ENCODE data around the gene CDK6. TPM values are rescaled to one million over a fixed set of nuclear protein-coding genes. Genes with fewer than 3 reads are reported as not detected.
"Not testable (repeated sequence)": the region's sequence is repeated elsewhere in the genome, so short reads cannot be mapped to it uniquely, and the experiment has no call there.

The CDK6 gene
- total RNA-seq, 1 donor from 2014 or later = 22.0 TPM

DNA sequence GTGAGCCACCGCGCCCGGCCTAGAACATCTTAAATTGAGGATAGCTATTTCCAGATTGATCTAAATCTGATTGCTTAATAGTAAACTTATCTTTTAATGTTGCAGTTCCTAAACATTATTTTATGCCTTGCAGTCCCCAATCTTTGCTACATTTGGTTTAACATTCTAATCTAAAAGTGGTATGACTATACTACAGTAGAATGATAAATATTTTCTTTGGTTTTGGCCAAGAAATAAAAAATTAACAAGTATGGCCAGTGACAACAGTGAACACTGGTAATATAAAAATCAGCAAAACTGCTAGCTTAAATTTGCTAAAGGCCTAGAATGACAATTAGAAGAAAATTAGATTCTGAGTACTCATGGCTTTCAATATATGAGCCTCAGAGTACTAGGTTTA lies 73.5 kb downstream of the CDK6 start:
- DNase-seq (ENCODE audit: low read depth, low spot score) = no peak

DNA sequence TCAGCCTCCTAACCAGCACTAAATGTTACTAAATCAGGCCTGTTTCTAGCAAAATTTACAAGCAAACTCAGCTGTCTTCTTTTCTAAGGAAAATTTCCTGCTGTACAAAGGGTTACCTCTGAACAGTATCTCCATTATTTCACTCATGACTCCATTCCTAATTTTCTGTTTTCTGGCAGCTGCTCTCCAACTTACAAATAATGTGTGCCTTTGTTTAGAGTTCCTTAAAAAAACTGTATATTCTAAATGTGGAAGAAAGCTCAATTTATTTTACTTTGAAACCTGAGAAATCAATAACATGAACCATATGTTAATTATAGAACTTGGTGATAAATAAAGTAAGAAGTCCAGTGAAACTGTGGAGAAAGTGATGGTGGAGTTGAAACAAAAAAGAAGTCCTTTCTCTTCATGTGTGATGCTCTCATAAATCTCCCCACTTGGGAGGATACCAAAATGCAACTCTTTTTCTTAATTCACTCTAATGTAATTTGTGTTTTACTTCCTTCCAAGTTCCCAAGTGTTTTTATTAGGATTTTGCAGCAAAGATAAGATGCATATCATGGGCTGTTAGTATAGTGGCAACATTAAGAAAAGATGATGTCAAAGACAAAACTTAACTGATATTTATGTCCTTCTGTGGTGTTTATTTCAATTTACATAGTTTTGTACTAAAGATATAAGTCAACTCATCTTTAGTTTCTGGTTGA lies 74.8 kb downstream of the CDK6 start:
- no peak for DNase-seq (ENCODE audit: low read depth, low spot score)

DNA sequence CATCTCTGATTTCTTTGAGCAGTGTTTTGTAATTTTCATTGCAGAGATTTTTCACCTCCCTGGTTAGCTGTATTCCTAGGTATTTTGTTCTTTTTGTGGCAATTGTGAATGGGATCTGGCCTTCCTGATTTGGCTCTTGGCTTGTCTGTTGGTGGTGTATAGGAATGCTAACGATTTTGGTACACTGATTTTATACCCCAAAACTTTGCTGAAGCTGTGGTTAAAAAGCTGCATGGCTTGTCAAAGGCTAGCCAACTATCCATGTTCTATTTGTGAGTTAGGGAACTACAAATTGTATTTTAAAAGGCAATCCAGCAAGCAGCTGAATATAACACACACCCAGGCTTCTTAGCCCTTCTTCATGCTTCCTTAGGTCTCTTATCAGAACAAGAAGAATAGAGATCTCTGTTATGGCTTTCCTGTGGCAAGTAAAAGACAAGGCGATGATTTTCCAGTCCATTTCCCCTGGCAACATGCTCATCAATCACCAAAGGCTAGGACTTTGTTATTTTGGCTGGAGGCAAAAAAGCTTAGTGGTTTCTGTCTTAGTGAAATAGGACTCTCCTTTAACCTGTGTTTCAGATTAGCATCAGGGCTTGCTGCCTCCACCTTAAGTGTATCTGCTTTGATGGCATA lies 77.5 kb downstream of the CDK6 start:
- no peak for DNase-seq (ENCODE audit: low read depth, low spot score)

DNA sequence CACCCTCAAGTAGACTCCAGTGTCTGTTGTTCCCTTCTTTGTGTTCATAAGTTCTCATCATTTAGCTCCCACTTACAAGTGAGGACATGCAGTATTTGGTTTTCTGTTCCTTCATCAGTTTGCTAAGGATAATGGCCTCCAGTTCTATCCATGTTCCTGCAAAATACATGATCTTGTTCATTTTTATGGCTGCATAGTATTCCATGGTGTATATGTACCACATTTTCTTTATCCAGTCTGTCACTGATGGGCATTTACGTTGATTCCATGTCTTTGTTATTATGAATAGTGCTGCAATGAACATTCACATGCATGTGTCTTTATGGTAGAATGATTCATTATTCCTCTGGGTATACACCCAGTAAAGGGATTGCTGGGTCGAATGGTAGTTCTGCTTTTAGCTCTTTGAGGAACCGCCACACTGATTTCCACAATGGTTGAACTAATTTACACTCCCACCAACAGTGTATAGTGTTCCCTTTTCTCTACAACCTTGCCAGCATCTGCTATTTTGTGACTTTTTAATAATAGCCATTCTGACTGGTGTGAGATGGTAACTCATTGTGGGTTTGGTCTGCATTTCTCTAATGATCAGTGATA lies 79.0 kb downstream of the CDK6 start:
- DNase-seq (ENCODE audit: low read depth, low spot score) = not testable (repeated sequence)

DNA sequence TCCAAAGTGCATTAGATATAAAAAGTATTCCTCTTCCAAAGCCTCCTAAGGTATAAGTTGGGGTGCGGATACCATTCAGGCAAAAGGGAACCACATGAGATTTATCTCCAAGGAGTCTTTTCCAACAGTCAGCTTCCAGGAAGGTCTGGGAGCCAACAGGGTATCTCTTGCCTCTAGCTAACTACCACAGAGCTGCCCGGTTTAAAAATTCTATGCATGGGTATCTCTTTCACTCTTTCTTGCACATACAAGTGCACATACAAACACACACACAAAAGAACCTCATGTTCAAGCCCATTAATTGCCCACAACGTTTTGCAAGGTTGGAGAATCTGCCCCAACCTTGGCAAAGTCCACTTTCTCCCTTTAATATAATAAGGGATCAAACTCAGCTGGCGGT lies 80.7 kb downstream of the CDK6 start:
- DNase-seq (ENCODE audit: low read depth, low spot score) = no peak

DNA sequence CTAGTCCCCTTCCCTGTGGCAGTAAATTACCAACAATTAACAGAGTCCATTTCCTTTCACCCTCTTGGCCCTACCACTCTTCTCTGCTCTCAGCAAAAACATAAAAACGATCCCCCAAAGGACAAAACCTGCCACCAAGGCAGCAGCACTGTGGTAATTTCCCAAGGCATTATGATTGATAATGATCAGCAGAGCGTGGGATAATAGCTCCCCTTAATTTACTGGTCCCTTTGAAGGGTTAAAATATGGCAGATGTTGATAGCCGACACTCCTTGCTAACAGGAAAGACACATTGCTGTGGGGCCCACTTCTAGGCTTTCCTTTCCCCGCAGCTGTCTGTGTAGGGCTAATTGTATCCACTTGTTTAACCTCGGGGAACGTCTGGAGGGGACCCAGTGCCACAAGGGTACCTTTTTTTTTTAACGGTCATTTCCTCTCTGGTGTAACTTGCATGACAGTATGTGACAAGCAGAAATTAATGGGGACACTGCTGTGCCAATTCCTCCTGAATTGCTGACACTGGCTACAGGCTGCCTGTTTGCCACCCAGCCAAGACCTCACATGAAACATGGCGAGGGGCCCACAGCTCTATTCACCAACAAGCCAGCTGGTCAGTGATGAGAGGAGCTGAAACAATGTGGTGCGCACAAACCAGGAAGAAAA lies 81.3 kb downstream of the CDK6 start:
- DNase-seq (ENCODE audit: low read depth, low spot score) = no peak

DNA sequence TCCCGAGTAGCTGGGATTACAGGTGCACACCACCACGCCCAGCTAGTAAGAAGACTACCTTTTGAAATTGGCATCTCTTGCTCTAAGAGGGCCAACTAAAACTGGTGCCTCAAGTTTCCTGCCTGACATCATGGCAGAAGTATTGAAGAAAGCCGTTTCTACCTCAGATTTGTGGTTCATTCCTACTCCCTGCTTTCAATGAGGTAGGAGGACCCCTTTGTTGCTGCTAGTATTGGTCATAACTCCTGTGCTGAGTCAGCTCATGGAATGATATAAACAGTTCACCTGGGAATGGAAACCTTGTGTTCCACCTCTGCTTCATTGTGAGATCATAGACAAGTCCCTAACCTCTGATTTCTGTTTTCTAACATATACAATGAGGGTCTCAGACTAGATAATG lies 82.8 kb downstream of the CDK6 start:
- DNase-seq (ENCODE audit: low read depth, low spot score) = no peak

DNA sequence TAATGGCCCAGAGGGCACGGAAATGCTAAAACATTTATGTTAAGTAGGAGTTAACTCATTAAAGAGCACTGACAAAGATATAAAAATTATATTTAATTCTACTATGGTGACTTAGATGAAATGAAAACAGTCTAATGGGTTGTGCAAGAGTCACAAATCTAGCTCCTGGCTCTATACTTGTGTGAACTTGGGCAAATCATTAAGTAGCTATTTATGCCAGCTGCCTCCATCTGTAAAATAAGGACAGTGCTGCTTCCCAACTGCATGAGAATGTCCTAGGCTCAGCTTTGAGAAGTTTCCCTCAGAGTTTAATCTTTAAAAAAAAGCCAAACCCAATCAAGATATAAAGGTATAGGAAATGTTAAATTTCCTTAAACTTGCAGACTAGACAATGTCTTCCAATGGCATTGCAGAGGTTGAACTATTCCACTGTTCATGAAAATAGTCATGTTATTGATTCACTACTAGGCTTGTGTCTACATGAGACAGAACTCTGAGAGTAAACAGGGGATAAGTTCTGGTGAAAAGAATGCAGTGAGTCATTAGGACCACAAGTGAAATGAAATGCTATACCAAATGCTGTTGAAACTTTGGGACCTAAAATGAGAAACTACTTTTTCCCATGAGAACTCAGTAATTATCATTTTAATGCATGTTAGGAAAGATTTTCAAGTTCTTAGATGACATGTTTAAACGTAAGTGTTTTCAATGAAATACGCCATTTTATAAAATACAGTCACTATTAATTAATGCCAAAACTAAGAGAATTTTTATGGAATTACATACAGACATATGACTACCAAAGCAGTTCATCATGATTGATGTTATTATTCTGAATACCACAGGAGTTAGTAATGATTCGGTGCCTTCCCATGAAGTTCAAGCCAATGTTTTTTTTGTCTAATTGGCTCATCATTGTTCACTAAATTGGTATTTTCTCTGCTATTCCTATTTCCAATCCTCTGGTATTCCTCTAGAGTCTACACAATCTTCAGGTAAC lies 84.2 kb downstream of the CDK6 start:
- DNase-seq (ENCODE audit: low read depth, low spot score) = no peak

DNA sequence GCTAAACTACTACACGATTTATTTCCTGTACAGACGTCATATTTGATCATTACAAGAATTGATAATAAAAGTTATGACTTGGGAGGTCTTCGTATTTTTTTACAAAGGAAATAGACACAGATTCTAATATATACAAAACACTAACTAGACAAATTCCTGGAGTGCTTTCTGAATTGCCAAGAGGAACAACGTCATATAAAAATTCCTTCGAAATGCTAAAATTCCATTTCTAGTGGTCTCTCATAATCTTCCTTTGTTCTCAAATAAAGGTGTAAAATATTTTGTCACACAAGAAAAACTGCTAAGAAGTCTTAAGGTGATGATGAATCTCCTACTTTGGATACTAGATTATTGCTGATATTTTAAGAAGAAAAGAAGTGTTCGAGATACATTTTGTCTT lies 85.4 kb downstream of the CDK6 start:
- no peak for DNase-seq (ENCODE audit: low read depth, low spot score)

DNA sequence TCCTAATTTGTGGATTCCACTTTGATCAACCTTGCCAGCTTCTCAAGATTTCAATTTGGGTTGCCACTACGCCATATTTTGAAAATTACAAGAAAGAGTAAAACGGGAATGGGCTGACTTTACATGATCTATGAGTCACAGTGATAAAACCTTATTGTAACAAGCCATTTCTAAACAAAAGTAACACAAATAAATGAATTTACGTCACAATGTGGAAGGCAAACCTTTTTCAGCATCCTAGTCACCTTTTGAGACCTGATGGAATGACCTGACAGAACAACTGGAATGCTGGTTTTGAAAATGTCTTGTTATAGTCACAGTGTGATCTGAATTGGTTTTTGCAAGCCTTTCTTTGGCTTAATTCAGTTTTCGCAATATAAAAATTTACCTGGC lies 85.9 kb downstream of the CDK6 start:
- no peak for DNase-seq (ENCODE audit: low read depth, low spot score)

DNA sequence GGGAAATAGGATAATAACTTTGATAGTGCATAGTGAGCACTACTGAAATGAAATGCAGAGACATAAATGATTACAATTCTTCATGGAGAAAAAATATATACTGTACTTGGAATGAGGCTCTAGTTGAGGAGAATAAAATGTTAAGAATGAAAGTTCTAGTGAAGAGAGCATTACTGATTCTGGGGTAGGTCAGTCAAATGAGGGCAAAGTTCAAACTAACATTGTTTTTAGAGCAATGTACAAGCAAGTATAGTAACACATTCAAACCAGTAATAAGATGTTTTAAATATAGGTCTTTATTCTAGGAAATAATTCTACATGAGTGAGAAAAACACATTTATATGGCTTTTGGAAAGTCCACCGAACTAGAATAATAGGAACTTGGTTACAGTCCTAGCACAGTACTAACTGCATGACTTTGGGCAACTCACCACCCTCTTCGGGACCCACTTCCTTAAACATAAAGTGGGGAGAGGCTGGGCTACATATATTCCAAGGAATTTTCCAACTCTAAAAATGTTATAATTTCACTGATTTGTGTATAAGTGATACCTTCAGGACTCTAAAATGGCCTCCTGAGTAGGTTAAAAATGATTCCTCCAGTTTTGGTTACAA lies 86.4 kb downstream of the CDK6 start:
- no peak for DNase-seq (ENCODE audit: low read depth, low spot score)

DNA sequence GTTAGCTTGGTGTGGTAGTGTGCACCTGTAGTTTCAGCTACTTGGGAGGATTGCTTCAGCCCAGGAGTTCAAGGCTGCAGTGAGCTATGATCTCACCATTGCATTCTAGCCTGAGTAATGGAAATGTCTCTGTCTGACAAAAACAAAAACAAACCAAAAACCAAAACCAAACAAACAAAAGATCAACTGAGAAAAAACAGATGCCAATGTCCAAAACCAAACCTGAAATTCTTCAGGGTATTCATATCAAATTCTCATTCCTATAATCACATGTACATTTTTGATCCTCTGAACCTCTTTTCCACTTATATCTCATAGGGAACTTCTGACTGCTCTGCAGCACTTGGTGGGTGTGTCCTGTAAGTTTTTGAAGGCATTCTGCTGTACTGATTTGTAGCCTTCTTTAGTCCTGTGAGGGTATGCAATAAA lies 87.0 kb downstream of the CDK6 start:
- DNase-seq (ENCODE audit: low read depth, low spot score) = no peak

DNA sequence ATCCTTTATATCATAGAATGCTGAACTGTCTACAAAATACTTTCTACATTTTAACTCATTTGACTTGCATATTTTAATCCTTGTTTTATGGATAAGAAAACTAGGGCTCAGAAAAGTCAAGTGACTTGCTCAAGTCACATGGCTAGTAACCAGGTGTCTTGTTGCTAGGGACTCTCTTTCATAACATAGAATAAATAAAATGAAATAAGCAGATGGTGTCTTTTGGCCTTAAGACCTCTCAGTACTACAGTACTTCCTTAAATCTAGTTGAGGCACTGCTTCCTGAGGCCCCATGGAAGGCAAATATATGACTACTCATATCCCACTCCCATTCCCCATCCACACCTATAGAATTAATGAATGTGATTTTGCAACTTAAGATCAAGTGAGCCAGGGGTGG lies 87.9 kb downstream of the CDK6 start:
- no peak for DNase-seq (ENCODE audit: low read depth, low spot score)

DNA sequence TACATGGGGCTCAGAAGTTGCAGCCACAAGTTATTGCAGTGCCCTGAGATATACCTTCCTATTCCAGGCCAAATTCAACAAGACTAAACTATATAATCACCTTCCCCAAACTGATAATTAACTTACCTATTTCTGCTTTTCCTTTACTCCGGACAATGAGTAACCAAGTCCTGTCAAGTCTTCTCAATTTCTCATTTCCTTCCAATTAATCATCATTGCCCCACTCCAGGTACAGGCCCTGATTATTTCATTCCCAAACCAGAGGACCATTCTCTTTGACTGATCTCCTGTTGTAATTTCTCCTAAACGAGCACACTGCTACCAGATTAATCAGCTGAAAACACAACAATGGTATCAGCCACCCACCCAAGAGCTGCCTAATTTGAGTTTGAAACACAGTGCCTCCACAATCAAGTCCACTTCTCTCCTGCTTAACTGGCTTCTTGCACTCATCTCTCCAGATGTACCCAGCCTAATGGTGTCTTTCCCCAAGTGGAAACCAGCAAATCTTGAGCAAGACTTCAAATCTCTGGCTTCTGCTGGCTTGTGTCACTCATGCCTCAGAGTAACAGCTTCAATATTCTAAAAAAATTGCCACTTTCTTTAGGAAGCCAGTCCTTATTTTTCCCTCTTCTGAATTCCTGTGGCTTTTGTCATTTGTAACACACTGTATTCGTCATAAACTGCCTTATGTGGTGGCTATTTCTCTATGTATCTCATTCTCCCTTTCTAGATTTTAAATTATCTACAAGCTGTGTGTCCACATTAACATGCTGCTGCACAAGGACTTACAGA lies 89.1 kb downstream of the CDK6 start:
- no peak for DNase-seq (ENCODE audit: low read depth, low spot score)

DNA sequence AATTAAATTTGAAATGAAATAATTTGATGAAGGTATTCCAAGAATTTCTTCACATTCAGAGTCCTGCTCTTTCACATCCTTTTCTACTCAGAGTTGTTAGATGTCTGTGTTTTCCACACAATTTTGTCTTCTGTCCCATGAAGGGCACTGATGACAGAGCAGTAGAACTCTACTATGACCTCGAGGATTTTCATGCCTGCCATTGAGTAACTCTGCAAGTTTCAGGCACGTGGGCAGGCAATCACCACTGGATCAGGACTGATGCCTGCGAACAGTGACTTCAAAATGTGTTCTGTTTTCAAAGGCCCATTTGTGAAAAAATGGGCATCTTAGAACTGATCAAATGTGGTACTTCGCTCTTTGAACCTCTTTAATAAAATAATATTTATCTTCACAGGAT lies 91.1 kb downstream of the CDK6 start:
- DNase-seq (ENCODE audit: low read depth, low spot score) = no peak

DNA sequence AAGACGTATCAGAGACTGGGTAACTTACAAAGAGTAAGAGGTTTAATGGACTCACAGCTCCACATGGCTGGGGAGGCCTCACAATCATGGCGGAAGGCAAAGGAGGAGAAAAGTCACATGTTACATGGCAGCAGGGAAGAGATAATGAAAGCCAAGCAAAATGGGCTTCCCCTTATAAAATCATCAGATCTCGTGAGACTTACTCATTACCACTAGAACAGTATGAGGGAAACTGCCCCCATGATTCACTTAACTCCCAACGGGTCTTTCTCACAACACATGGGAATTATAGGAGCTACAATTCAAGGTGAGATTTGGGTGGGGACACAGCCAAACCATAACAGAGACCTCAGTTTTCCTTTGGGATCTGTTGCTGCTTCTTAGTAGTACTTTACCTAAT lies 92.2 kb downstream of the CDK6 start:
- not testable (repeated sequence) for DNase-seq (ENCODE audit: low read depth, low spot score)

DNA sequence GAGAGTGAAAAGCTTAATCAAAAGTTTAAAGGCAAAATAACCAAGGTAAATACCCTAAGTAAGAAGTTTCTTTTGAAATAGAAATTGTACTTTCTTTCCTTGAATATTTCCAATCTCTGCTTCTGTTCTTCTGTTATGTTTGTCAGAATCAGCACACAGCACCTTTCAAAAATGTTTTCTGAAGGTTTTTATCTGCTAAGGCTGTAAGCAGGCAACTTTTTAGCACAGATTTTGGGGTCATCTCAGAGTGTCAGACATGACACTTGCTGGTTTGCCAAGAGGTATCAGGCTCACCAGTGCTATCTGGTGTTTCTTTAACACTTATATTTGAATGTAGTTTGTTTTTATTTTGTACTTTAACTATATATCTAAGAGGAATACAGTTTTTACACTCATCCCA lies 94.2 kb downstream of the CDK6 start:
- DNase-seq (ENCODE audit: low read depth, low spot score) = no peak

DNA sequence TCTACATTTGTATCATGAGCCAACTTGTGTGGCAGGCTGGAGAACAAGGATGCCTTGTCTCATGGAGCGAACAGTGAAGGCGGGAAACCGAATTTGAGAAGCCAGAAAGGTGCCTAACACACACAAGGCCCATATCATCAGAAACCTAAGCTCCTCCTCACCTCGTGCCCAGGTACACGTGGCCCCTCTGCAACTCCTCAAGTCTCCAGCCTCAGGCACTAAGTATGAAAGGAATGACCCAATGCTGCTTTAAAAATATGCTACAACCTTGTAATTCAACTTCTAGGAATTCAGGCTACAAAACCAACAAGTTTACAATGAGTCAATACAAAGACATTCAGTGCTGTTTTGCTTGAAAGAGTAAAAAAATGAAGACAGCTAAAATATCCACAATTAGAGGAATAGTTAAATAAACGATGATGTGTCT lies 95.7 kb downstream of the CDK6 start:
- DNase-seq (ENCODE audit: low read depth, low spot score) = no peak

DNA sequence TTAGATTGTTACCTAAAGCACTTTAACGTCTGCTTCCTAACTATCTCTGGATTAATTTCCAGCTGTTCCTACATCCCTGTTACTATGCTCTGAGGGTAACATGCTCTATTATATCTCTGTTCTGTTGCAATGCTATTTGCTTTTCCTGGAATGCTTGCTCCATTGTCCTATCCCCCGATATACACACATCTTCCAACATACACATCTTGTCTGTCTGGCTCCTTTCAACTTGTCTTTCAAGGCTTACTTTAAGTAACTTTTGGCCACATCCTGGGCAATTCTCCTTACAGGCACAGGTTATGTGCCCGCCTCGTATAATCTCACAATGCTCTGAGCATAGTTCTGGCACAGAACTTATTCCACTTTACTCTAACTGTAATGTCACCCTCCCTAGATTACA lies 96.2 kb downstream of the CDK6 start:
- no peak for DNase-seq (ENCODE audit: low read depth, low spot score)

DNA sequence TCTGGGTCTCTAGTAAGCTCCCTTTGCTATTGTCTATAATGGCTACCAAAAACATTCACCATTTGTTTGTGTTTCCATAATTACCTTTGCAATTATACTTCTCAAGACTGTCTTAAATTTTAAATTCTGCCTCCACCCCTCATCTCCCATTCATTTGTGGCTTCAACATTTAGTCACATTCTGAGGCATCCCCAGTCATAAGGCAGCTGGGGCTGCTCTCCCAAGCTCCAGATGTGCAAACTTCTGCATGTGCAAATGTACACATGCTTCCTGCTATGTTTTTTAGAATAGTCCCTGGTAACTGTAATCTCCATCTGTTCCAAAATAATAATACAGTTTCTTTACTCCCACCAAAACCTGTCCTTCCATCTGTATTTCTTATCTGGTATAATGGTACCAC lies 97.3 kb downstream of the CDK6 start:
- DNase-seq (ENCODE audit: low read depth, low spot score) = no peak
